Kidney (tissue), 14 donors: ENCODE measurements around the gene GAS7. TPM values are rescaled to one million over a fixed set of nuclear protein-coding genes. Genes with fewer than 3 reads are reported as not detected.

ENCODE experiments used
- DNase-seq, 5 donors: peaks; one replicate each; pipeline ENCODE4 v3.0.0-alpha.2; 2013 to 2020
- FAIRE-seq: peaks from 2 replicates; lab custom pipeline; 2012; peaks lifted over from hg19 to GRCh38; lab: Jason Lieb, UNC
- H3K27ac ChIP-seq, 2 donors: one replicate each; pipeline ENCODE4 v1.7.0; 2013; ENCODE audit warnings: low read depth in 2 of 2, low read length in 2 of 2, inconsistent platforms in 1 of 2
- H3K27me3 ChIP-seq: one replicate; pipeline ENCODE4 v1.7.1; 2013; ENCODE audit warnings: low read length, inconsistent platforms; ENCODE audit not compliant: control insufficient read depth, insufficient read depth
- H3K36me3 ChIP-seq, 3 donors: one replicate each; pipeline versions ENCODE4 v1.7.0 to v1.7.1; 2013; ENCODE audit warnings: low read length in 3 of 3, control low read depth in 1 of 3, inconsistent platforms in 1 of 3; ENCODE audit not compliant: insufficient read depth in 3 of 3, control insufficient read depth in 2 of 3
- H3K4me1 ChIP-seq, 3 donors: one replicate each; pipeline versions ENCODE4 v1.7.0 to v1.7.1; 2013; ENCODE audit warnings: low read length in 3 of 3, inconsistent platforms in 1 of 3, low read depth in 1 of 3; ENCODE audit not compliant: control insufficient read depth in 2 of 3, insufficient read depth in 2 of 3
- H3K4me3 ChIP-seq, 3 donors: one replicate each; pipeline versions ENCODE4 v1.7.0 to v1.8.1; 2013; ENCODE audit warnings: low read length in 3 of 3, control low read depth in 1 of 3, inconsistent platforms in 1 of 3
- H3K9ac ChIP-seq, 3 donors: one replicate each; pipeline versions ENCODE4 v1.7.0 to v1.7.1; 2013; ENCODE audit warnings: low read length in 3 of 3, control low read depth in 1 of 3, inconsistent platforms in 1 of 3
- H3K9me3 ChIP-seq, 3 donors: one replicate each; pipeline versions ENCODE4 v1.7.0 to v1.7.1; 2013; ENCODE audit warnings: low read length in 3 of 3, control low read depth in 1 of 3, inconsistent platforms in 1 of 3; ENCODE audit not compliant: control insufficient read depth in 2 of 3, insufficient read depth in 1 of 3
- intact Hi-C: fragments of 100-400 bp; cut with DNase I; formaldehyde crosslinking; loops from one replicate; pipeline ENCODE4 v1.11.1; 2022
- polyA plus RNA-seq: library from polyadenylated mRNA; stranded (reverse); fragments of 350-450 nt; fragmentation: Illumina TruSeq; extraction: RNeasy Lipid Tissue Mini Kit (QIAGEN cat#74804); gene quantifications from one replicate; pipeline ENCODE4 v1.2.3, GENCODE V29; 2014; ENCODE audit warnings: low read depth, low replicate concordance; ENCODE audit not compliant: insufficient read depth
- total RNA-seq: library from RNA; stranded (reverse); fragmentation: NEBNext Ultra II Directional; extraction: Animal tissue kit (Norgen Biotek cat#: 25700); gene quantifications from one replicate; pipeline ENCODE4 v1.2.1, GENCODE V29; 2021
- TF ChIP-seq, protein P1 (sequence below): IDR thresholded peaks from 3 replicates; pipeline ENCODE4 v1.5.1; 2012; ENCODE audit warnings: mild to moderate bottlenecking, moderate library complexity, borderline replicate concordance; ENCODE audit not compliant: insufficient read depth; ENCODE audit errors: extremely low read depth
- donor health status: control.
- donor health status: control.
- donor health status: control.
- donor health status: control.
- donor health status: control.
- donor health status: DM: yes; HTN: yes; CAD: no.
- donor health status: Normal renal cell carcinoma (clear cell type).

Gene GAS7
- total and polyA plus RNA-seq, 2 donors from 2014 or later: 1.1 to 20.5 TPM

DNA sequence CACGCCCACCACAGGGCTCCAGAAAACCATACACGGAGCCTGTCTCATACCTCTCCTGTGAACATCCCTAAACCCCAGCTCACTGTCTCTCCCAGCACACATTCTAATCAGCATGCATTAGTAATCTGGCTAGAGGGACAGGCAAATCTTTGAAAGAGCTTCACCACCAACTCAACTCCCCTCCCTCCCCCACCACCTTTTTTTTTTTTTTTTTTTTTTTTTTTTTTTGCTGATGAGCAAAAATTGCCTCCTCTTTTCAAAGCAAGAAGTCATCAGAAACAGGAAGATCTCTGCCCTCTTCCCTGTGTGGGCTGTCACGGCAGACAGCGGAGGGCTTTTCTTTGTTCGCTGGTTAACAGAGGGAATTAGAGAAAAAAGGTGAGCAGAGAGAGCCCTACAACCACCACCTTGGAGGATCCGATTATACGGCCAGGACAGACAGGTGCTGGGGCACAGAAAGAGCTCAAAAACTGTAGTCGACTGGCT is 19.9 kb downstream of the GAS7 start:
- Histone ChIP-seq H3K27me3 (no peaks in the 10 kb centered on the region), H3K4me3 (no peak overlapping the region), H3K27ac (no peak overlapping the region), H3K9me3 (no peaks in the 10 kb centered on the region), H3K4me1 (no peaks in the 10 kb centered on the region), H3K36me3 (no peaks in the 10 kb centered on the region), H3K9ac (no peak overlapping the region)
- TF ChIP-seq, protein P1, sequence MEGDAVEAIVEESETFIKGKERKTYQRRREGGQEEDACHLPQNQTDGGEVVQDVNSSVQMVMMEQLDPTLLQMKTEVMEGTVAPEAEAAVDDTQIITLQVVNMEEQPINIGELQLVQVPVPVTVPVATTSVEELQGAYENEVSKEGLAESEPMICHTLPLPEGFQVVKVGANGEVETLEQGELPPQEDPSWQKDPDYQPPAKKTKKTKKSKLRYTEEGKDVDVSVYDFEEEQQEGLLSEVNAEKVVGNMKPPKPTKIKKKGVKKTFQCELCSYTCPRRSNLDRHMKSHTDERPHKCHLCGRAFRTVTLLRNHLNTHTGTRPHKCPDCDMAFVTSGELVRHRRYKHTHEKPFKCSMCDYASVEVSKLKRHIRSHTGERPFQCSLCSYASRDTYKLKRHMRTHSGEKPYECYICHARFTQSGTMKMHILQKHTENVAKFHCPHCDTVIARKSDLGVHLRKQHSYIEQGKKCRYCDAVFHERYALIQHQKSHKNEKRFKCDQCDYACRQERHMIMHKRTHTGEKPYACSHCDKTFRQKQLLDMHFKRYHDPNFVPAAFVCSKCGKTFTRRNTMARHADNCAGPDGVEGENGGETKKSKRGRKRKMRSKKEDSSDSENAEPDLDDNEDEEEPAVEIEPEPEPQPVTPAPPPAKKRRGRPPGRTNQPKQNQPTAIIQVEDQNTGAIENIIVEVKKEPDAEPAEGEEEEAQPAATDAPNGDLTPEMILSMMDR: no peak
- intact Hi-C loops: no loop called here
- no peak for DNase-seq
- no peak for FAIRE-seq

- DNase-seq (no peak), FAIRE-seq (no peak)
- Histone ChIP-seq H3K4me3 (no peak overlapping the region), H3K4me1 (no peaks in the 10 kb centered on the region), H3K9ac (no peak overlapping the region), H3K36me3 (no peaks in the 10 kb centered on the region), H3K27ac (no peak overlapping the region), H3K27me3 (no peaks in the 10 kb centered on the region), H3K9me3 (no peaks in the 10 kb centered on the region)
- TF ChIP-seq, protein P1: no peak
- intact Hi-C loops: no loop called here
Observed at GRCh38 chr17:10177913-10178505, 20.4 kb downstream of the GAS7 start.

GRCh38 chr17:10177131-10177912 is 21.1 kb downstream of the GAS7 start:
- Histone ChIP-seq H3K4me1 (no peaks in the 10 kb centered on the region), H3K27ac (no peak overlapping the region), H3K9me3 (peaks cover 0 to 4% (median 0%) of the 10 kb centered on the region in 3 donors), H3K36me3 (no peaks in the 10 kb centered on the region), H3K9ac (no peak overlapping the region), H3K27me3 (no peaks in the 10 kb centered on the region), H3K4me3 (no peak overlapping the region)
- TF ChIP-seq, protein P1: no peak
- no peak for FAIRE-seq
- DNase-seq: no peak
- intact Hi-C loops: no loop called here
